A204.1 (cell line): ENCODE data around the gene BTN1A1.

Source experiments
- FAIRE-seq: peaks from 2 replicates; lab custom pipeline; 2012; peaks lifted over from hg19 to GRCh38; lab: Jason Lieb, UNC

The BTN1A1 gene

GRCh38 chr6:26475823-26476729 is 24.0 kb upstream of the BTN1A1 start:
- no peak for FAIRE-seq

- FAIRE-seq: no peak
Measured at GRCh38 chr6:26476896-26477295, 23.2 kb upstream of the BTN1A1 start.

- FAIRE-seq: no peak
Measured at GRCh38 chr6:26477426-26477825, 22.7 kb upstream of the BTN1A1 start.

GRCh38 chr6:26478100-26478984 is 21.8 kb upstream of the BTN1A1 start:
- FAIRE-seq: no peak

- FAIRE-seq: no peak
Measured at GRCh38 chr6:26478985-26479278, 21.2 kb upstream of the BTN1A1 start.

GRCh38 chr6:26482338-26482737 is 17.8 kb upstream of the BTN1A1 start:
- FAIRE-seq: no peak

- FAIRE-seq: no peak
Measured at GRCh38 chr6:26483727-26484126, 16.4 kb upstream of the BTN1A1 start.

GRCh38 chr6:26484161-26484560 is 15.9 kb upstream of the BTN1A1 start:
- no peak for FAIRE-seq

GRCh38 chr6:26485112-26485780 is 14.9 kb upstream of the BTN1A1 start:
- no peak for FAIRE-seq

GRCh38 chr6:26486358-26486757 is 13.7 kb upstream of the BTN1A1 start:
- FAIRE-seq: no peak

GRCh38 chr6:26487466-26487865 is 12.6 kb upstream of the BTN1A1 start:
- FAIRE-seq: no peak

- FAIRE-seq: no peak
Measured at GRCh38 chr6:26489996-26490964, 9.8 kb upstream of the BTN1A1 start.

- FAIRE-seq: no peak
Measured at GRCh38 chr6:26491604-26492003, 8.5 kb upstream of the BTN1A1 start.

- FAIRE-seq: peak; percentile 61
Measured at GRCh38 chr6:26493258-26493657, 6.8 kb upstream of the BTN1A1 start.

- no peak for FAIRE-seq
Measured at GRCh38 chr6:26494117-26494516, 6.0 kb upstream of the BTN1A1 start.

GRCh38 chr6:26495281-26495680 is 4.8 kb upstream of the BTN1A1 start:
- FAIRE-seq: no peak

GRCh38 chr6:26497610-26498009 is 2.5 kb upstream of the BTN1A1 start:
- FAIRE-seq: no peak

GRCh38 chr6:26501482-26501986 is 1.4 kb downstream of the BTN1A1 start:
- no peak for FAIRE-seq

GRCh38 chr6:26502165-26502564 is 2.1 kb downstream of the BTN1A1 start:
- no peak for FAIRE-seq

- no peak for FAIRE-seq
Measured at GRCh38 chr6:26502626-26503025, 2.5 kb downstream of the BTN1A1 start.

- no peak for FAIRE-seq
Measured at GRCh38 chr6:26507658-26508057, 7.6 kb downstream of the BTN1A1 start.
